ENCODE data around the gene PDZD2.
A peak's percentile ranks its signal among the peaks of the same experiment; 100 is the strongest.
"Not testable (repeated sequence)": the region's sequence is repeated elsewhere in the genome, so short reads cannot be mapped to it uniquely, and the experiment has no call there.

The PDZD2 gene

GRCh38 chr5:31638748-31639418 lies at the start of gene PDZD2:
TSS of gene PDZD2 (plus strand) at chr5:31639131.
- DNase-seq = peak; percentile 58

DNA sequence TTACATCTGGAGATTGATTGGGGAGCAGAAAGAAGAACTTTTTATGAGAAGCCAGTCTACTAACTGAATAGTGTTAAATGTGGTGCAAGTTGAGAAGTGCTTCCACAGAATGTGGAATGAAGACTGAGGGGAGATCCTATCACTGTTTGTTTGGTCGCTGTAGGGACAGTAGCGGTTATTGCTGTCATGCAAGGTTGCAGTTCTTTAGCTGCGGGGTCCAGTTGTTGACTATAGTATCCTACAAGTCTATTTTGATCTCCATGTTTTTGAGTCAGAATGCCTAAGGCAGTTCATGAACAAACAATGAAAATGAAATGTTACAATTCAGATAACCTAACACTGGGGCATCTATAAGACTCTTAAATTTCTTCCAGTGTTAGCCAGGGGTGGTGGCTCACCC lies 45.3 kb upstream of the PDZD2 start:
- DNase-seq = no peak

GRCh38 chr5:31596354-31596753 lies 42.6 kb upstream of the PDZD2 start:
- DNase-seq = no peak

- no peak for DNase-seq
These were observed 40.0 kb upstream of the PDZD2 start for GRCh38 chr5:31598640-31599611.

- DNase-seq = not testable (repeated sequence)
These were observed 36.6 kb upstream of the PDZD2 start for GRCh38 chr5:31602305-31602704.

GRCh38 chr5:31604240-31604639 lies 34.7 kb upstream of the PDZD2 start:
- no peak for DNase-seq

DNA sequence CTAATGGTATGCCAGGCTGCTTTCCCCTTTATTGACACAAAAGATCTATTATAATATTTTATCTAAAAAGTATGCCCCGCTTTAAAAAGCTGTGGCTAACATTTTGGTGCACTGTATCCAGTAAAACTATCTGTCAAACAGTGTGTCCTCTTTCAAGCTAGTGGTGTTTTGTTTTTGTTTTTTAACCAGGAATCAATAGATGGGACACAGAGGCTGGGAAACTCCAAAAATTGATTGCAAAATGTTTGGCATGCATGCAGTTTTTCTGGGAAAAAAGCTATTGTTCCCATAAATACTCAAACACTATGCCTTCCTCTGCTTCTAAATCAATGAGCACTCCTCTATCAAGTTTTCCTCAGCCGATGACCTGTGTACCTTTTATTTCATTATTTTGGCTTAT lies 34.3 kb upstream of the PDZD2 start:
- DNase-seq = no peak

DNA sequence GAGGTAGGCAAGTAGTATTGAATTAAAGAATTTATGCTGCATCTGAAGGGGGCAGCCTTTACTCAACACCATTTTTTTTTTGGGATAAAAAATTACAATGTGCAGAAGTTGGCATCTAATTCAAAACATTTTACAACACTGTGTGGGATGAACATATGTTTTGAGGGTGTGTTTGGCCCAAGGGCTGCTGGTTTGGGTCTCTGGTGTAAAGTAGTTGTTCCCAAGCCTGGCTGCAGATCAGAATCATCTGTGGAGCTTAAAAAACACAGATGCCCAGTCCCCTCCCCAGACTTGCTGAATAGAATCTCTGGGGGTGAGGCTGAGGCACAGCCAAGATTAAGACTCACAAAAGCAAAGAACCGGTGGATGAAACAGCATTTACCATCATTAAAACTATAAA lies 33.0 kb upstream of the PDZD2 start:
- no peak for DNase-seq

GRCh38 chr5:31607546-31607945 lies 31.4 kb upstream of the PDZD2 start:
- no peak for DNase-seq

DNA sequence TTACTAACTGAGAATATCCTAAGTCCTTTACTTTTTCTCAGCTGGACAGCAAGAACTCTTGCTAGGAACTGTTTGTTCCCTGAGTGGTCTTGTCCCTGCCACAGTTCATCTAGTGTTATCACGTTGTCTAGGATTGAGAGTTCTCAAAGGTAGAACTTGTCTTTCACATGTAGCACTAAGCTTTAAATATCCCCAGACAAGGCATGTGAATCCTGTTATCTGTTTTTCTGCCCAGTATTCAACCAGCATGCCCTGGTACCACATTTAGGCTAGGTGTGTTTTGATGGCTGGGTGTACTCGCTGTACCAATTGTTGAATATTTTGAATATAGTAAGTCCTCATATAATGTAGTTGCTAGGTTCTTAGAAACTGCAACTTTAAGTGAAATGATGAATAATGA lies 27.9 kb upstream of the PDZD2 start:
- no peak for DNase-seq

GRCh38 chr5:31613651-31614050 lies 25.3 kb upstream of the PDZD2 start:
- no peak for DNase-seq

- no peak for DNase-seq
These were observed 24.5 kb upstream of the PDZD2 start for GRCh38 chr5:31614151-31615020.

DNA sequence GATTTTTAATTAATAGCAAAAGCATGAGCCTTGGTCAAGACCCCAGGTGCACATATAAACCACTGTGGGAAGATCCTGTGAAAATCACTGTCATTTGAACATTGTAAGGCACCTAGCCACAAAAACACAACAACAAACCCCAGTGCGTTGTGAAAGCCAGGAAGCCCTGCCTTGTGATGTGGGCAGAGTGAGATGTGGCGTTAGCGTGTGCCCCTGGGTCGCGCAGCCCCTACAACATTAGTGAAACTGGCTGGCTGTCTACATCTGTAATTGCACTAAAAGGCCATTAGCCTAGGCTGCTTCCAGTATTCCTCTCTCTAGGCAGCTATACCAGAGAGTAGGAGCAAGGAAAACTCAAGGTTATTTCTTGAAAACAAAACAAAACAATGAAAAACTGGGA lies 21.1 kb upstream of the PDZD2 start:
- no peak for DNase-seq

GRCh38 chr5:31620026-31620425 lies 18.9 kb upstream of the PDZD2 start:
- no peak for DNase-seq

GRCh38 chr5:31623249-31623648 lies 15.7 kb upstream of the PDZD2 start:
- no peak for DNase-seq

- no peak for DNase-seq
These were observed 13.5 kb upstream of the PDZD2 start for GRCh38 chr5:31625394-31625793.

DNA sequence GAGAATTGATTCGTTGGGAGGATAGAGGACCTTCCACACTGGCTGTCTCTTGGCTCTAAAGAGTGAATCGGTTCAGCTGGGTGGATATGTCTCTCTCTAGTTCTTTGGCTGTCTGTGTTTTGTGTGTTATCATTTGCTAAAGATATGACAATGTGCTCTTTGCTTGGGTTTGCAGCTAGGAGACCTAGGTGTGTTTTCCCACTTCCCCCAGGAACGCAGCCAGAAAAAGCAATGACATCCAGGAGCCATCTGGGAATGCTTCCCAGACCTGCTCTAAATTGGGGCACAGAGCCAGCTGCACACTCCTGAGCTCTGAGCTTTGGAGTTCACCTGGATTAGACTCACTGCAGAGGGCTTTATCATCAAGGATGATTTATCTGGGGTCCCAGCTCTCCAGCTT lies 12.8 kb upstream of the PDZD2 start:
- DNase-seq = no peak

- DNase-seq = no peak
These were observed 12.2 kb upstream of the PDZD2 start for GRCh38 chr5:31626604-31627234.

GRCh38 chr5:31630931-31631330 lies 8.0 kb upstream of the PDZD2 start:
- no peak for DNase-seq

GRCh38 chr5:31632460-31632859 lies 6.5 kb upstream of the PDZD2 start:
- no peak for DNase-seq

DNA sequence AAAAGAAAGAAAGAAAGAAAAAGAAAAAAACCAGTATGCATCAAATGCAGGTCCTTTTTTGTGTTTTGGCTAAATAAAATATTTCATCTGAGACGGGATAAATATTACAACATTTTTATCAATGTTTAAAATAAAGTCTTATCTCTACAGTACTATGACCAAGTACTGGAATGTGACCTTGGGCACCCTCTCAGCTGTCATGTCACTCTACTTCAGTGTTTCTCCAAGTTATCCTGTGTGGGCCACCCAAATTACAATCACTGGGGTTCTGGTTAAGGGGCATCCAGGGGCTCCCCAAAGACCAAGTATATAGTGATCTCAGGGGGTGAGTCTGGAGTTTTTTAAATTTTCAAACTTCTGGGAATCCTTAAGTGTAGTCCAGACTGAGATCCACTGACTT lies 3.5 kb upstream of the PDZD2 start:
- no peak for DNase-seq

GRCh38 chr5:31637851-31638250 lies 1.1 kb upstream of the PDZD2 start:
- no peak for DNase-seq

DNA sequence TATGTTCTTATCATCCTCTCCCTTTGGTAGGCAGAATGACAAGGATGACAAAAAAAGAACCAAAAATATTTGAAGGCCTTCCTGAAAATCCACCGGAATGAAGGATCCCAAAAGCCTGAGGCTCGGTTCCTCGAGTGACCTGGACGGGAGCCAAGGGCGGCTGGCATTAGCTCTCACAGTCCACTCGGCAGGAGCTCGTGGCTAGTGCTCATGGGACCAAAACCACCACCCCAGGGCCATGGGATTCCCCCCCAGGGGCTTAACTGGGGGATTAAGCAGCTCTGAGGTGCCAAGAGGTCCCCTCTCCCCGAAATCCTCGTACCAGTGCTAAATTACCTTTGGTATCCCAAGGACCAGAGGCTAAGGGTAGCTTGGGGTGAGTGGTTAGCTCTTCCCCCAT lies 586 bp upstream of the PDZD2 start:
- DNase-seq = no peak
